ENCODE measurements around the gene NCKAP5.

- no peak for TF ChIP-seq CREB1 (IDR thresholded peaks at IDR 0.05; ENCODE audit: low read depth)
- no peak for TF ChIP-seq REST (IDR thresholded peaks at IDR 0.05; ENCODE audit: low read depth)
- no peak for TF ChIP-seq FOXM1 (IDR thresholded peaks at IDR 0.05; ENCODE audit: borderline replicate concordance, low read depth)
- TF ChIP-seq CEBPB (IDR thresholded peaks at IDR 0.05) = no peak
- no peak for TF ChIP-seq USF1 (IDR thresholded peaks at IDR 0.05)
- no peak for TF ChIP-seq YY1 (IDR thresholded peaks at IDR 0.05; ENCODE audit: low read depth)
- no peak for TF ChIP-seq MAX (IDR thresholded peaks at IDR 0.05)
Measured at GRCh38 chr2:132902626-132903025, 665.6 kb downstream of the NCKAP5 start.
